ENCODE data around the gene CHMP4A. TPM values are rescaled to one million over a fixed set of nuclear protein-coding genes. Genes with fewer than 3 reads are reported as not detected.

The CHMP4A gene
- total RNA-seq, 2 experiments from 2014 or later: 92.9 to 97.9 TPM

DNA sequence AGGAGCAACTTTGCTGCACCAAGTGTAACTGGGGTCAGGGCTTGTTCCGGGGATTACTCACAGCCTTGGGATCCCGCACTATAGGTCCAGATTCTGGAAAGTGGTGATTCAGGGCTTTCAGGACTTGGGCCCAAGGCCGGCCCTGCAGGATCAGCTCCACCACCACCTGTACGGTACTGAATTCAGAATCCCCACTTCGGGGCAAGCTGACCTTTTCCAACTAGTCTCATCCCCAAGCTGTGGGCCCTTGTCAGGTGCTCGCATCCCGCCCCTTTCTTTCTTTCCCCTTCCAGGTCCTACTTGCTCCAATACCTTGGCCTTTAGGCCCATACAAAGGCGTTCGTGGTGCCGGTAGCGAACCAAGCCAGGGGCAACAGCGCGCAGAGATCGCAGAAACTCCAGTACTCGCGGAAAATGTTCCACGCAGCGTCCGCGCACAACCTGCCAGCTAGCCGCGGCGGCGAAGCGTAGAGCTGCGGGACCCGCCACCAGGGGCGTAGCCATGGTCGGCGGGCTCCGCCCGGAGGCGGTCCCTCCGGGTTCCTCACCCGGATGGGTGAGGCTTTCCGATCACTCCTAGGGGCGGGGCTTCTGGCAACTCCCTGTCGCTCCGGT is 28.6 kb upstream of the CHMP4A start:
- POLR2A ChIA-PET: interaction anchor here (0.7 to 7.8 kb wide), 50 partner anchors 8 to 200 kb away, joined by 3 to 127 read pairs (median 8); partner anchors contain the start of genes CBLN3, CHMP4A, CIDEB and DCAF11
- Mint-ChIP-seq H3K4me1 (peaks cover 61% of the 10 kb centered on the region), H3K27ac (peak overlapping the region; percentile 96), H3K27me3 (no peaks in the 10 kb centered on the region), H3K9me3 (no peaks in the 10 kb centered on the region), H3K36me3 (ENCODE audit: low read depth) (peaks cover 50% of the 10 kb centered on the region), H3K4me3 (peak overlapping the region; percentile 89)
- CTCF ChIA-PET: interaction anchor here (0.7 to 9.2 kb wide), 39 partner anchors 9 to 195 kb away, joined by 3 to 213 read pairs (median 11); partner anchors contain the start of genes CHMP4A, CIDEB, DCAF11 and DHRS1
- peak; percentile 94 for DNase-seq

DNA sequence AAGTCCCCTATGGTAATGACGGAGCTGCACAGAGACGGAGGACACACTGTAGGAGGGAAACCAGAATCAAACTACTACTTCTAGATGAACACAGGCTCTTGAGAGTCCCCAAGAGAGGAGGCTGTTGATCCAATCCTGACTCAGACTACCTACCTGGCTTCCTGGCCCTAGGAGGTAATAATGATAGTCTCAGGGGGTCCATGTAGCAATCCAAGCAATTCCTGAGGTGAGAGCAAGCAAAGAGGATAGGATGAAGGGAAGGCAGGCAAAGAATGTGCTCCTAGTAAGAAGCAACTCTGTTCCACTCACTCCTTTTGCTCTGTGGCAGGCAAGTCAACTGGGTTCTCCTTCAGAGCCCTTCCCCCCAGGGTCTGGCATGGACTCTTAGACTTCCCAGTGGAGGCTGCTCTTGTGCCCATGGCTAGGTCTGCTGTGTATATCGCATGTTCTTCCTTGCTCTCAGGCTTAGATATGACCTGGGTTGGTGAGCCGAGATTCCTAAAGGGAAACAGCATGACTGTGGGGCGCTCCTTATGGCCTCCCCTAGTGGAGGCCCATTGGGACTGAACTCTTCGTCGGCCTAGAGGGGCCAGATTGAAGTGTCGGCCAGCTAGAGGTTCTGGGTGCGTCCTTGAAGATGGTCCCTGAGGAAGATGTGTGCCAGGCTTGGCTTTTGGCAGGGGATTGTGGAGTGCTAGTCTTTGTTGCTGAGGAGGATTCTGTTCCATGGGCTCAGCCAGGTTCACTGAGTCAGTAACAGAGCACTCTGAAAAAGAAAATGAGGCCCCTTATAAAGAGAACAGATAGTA is 27.0 kb upstream of the CHMP4A start:
- Mint-ChIP-seq H3K36me3 (ENCODE audit: low read depth) (peaks cover 65% of the 10 kb centered on the region), H3K4me1 (peaks cover 71% of the 10 kb centered on the region), H3K4me3 (peak overlapping the region; percentile 89), H3K27me3 (no peaks in the 10 kb centered on the region), H3K27ac (peak overlapping the region; percentile 56), H3K9me3 (no peaks in the 10 kb centered on the region)
- DNase-seq: no peak
- CTCF ChIA-PET: interaction anchor here (2.8 to 4.7 kb wide), 2 partner anchors 7 to 191 kb away, joined by 18 to 56 read pairs; partner anchors contain the start of genes GMPR2 and NEDD8
- POLR2A ChIA-PET: interaction anchor here (2.4 to 9.7 kb wide), 10 partner anchors 11 to 191 kb away, joined by 8 to 136 read pairs (median 32); partner anchors contain the start of genes CBLN3, CHMP4A, CIDEB and DHRS1

DNA sequence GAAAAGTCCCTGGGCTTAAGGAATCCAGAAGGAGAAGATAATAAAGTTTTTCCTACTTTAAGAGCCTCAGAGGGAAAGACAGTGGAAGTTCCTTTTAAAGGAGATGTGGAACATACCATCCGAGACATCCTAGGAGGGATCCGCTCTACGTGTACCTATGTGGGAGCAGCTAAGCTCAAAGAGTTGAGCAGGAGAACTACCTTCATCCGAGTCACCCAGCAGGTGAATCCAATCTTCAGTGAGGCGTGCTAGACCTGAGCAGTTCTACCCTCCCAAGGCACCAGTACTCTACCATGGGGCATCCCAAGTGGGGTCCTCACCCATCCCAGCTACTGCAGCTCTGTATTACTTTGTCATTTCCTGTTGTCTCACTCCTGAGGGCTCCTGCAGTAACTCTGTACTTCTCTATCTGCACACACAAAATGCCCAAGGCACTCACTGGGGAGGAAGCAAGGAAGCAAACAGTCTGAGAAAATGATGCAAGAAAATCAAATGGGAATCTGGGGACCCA is 25.3 kb upstream of the CHMP4A start:
- H3K36me3 Mint-ChIP-seq (ENCODE audit: low read depth): peaks cover 78% of the 10 kb centered on the region
- no peak overlapping the region for H3K4me3 Mint-ChIP-seq

DNA sequence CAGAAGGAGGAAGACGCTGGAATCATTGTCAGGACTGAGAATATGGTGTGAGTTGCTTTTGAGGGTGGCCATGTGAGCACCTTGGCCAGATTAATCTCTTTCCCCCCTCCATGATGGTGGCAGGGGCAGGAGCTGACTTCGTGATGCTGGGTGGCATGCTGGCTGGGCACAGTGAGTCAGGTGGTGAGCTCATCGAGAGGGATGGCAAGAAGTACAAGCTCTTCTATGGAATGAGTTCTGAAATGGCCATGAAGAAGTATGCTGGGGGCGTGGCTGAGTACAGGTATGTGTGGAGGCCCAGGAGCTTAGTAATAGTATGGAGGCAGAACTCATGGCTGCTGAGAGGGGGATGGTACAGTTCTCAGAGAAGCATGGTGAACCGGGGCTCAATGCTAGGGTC is 24.8 kb upstream of the CHMP4A start:
- Mint-ChIP-seq H3K4me3 (no peak overlapping the region), H3K4me1 (peaks cover 77% of the 10 kb centered on the region), H3K27me3 (no peaks in the 10 kb centered on the region), H3K27ac (no peak overlapping the region), H3K9me3 (no peaks in the 10 kb centered on the region), H3K36me3 (ENCODE audit: low read depth) (peaks cover 79% of the 10 kb centered on the region)
- CTCF ChIA-PET: interaction anchor here (1.0 to 1.6 kb wide), 5 partner anchors 25 to 193 kb away, joined by 3 to 7 read pairs (median 4); partner anchors contain the start of genes CHMP4A, CIDEB and RABGGTA
- DNase-seq: no peak
- POLR2A ChIA-PET: interaction anchor here (0.7 to 9.7 kb wide), 9 partner anchors 9 to 192 kb away, joined by 3 to 136 read pairs (median 5); partner anchors contain the start of genes CHMP4A, DHRS1, IRF9 and KHNYN

More for the DNA sequence above, 25.3 kb upstream of the CHMP4A start:
- POLR2A ChIA-PET: interaction anchor here (0.9 to 9.7 kb wide), 8 partner anchors 9 to 192 kb away, joined by 3 to 136 read pairs (median 5); partner anchors contain the start of genes CHMP4A, DHRS1, IRF9 and KHNYN
- CTCF ChIA-PET: interaction anchor here (1.0 to 1.6 kb wide), 5 partner anchors 25 to 193 kb away, joined by 3 to 7 read pairs (median 4); partner anchors contain the start of genes CHMP4A, CIDEB and RABGGTA
- Mint-ChIP-seq H3K4me1 (peaks cover 79% of the 10 kb centered on the region), H3K9me3 (no peaks in the 10 kb centered on the region), H3K27ac (peak overlapping the region; percentile 6), H3K27me3 (no peaks in the 10 kb centered on the region)
- DNase-seq: no peak

DNA sequence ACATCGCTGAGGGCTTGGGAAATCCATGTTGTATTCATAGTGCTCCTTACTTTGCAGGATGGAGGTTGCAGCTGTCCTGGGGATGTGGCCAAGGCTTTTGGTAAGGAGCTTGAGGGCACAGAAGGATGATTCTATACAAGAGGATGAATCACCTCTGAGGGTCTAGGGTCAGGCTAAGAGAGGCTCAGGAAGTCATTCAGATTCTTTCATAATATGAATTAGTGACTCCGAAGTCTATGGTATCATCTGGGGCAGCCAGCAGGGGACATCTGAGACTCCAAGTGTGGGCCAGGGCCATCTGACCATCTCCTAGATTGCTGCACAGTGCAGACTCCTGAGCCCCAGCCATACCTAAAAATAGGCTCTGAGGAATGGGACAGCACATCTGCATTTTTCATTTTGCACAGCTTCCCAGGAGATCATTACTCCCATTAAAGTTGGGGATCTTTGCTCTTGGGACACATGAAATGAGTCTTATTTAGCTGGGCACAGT is 24.2 kb upstream of the CHMP4A start:
- ChIA-PET CTCF (interaction anchor here (1.0 to 1.6 kb wide), 5 partner anchors 24 to 194 kb away, joined by 3 to 7 read pairs (median 4); partner anchors contain the start of genes CHMP4A, CIDEB and RABGGTA), POLR2A (interaction anchor here (0.7 to 9.7 kb wide), 10 partner anchors 10 to 96 kb away, joined by 3 to 136 read pairs (median 4); partner anchors contain the start of genes CHMP4A, DHRS1, IRF9 and LTB4R)
- Mint-ChIP-seq H3K4me3 (no peak overlapping the region), H3K9me3 (no peaks in the 10 kb centered on the region), H3K27me3 (no peaks in the 10 kb centered on the region), H3K27ac (no peak overlapping the region), H3K4me1 (peaks cover 75% of the 10 kb centered on the region), H3K36me3 (ENCODE audit: low read depth) (peaks cover 79% of the 10 kb centered on the region)
- no peak for DNase-seq

DNA sequence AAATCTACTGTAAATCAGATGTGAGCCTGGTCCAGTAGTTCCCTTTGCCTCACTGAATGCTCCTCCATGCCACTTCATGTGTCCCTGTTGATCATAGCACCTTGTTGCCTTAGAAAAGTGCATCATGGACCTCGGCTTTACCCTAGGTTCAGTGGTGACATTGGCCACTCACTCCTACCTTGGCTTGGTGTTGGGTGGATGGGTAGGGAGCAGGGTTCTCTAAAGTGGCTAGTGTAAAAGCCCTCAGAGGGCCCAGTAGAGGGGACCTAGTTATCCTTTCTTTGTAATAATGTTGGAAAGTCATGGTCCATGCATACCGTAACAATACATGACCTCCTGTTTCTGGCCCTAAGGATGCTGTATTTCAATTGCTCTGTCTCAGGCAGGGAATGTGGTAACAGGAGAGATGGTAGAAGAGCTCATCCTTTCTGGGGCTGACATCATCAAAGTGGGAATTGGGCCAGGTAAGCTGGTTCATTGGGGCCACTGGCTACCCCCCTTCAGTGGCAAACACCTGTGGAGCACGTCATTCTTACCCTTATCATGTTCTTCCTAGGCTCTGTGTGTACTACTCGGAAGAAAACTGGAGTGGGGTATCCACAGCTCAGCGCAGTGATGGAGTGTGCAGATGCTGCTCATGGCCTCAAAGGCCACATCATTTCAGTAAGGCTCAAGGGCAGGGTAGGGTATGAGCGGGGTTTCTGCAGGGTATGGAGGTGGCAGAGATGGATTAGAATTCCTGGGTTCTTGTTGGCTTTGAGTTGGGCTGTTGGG is 23.6 kb upstream of the CHMP4A start:
- POLR2A ChIA-PET: interaction anchor here (1.1 to 9.7 kb wide), 4 partner anchors 23 to 96 kb away, joined by 3 to 136 read pairs (median 8); partner anchors contain the start of genes CHMP4A, IRF9 and MDP1

DNA sequence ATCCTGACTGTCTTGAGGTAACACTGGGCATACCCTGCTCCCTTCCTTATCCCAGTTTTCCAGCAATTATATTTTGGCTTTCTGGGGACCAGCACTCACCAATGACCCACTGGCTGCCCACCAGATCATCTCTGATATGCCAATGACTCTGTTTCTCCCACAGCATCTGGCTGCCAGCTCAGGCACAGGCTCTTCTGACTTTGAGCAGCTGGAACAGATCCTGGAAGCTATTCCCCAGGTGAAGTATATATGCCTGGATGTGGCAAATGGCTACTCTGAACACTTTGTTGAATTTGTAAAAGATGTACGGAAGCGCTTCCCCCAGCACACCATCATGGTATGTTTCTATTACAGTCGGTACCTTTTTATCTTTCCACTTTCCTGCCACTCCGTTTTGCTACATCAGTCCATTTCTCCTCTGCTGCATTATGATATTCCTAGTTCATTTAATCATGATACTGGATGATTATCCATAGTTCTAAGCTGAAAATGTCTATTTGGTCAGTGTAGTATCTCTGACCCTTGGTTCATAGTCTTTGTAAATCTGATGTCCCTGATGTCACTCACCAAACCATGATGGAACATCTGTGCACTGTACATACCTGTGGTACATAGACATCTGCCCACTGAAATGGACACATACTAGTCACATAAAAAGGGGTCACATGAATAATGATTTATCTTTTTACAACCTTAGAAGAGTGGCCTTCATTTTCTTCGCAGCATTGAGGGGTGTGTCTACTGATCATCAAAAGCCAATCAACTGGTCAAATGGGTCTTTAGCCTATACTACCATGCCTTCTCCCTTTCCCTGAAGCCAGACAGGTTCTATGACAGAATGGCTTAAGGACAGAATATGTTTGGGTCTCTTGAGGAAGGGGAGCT is 22.8 kb upstream of the CHMP4A start:
- Mint-ChIP-seq H3K27ac (peak overlapping the region; percentile 74), H3K4me1 (peaks cover 78% of the 10 kb centered on the region), H3K27me3 (no peaks in the 10 kb centered on the region), H3K4me3 (no peak overlapping the region), H3K36me3 (ENCODE audit: low read depth) (peaks cover 73% of the 10 kb centered on the region), H3K9me3 (no peaks in the 10 kb centered on the region)
- DNase-seq: no peak
- ChIA-PET CTCF (interaction anchor here (0.9 to 3.8 kb wide), 9 partner anchors 16 to 196 kb away, joined by 3 to 23 read pairs (median 4); partner anchors contain the start of genes CIDEB, IPO4, IRF9 and MDP1), POLR2A (interaction anchor here (1.0 to 9.7 kb wide), 15 partner anchors 7 to 194 kb away, joined by 3 to 136 read pairs (median 5); partner anchors contain the start of genes CBLN3, CHMP4A, DCAF11 and IRF9)

More for the DNA sequence above, 23.6 kb upstream of the CHMP4A start:
- Mint-ChIP-seq H3K9me3 (no peaks in the 10 kb centered on the region), H3K4me3 (no peak overlapping the region), H3K36me3 (ENCODE audit: low read depth) (peaks cover 74% of the 10 kb centered on the region), H3K4me1 (peaks cover 75% of the 10 kb centered on the region), H3K27me3 (no peaks in the 10 kb centered on the region), H3K27ac (no peak overlapping the region)
- CTCF ChIA-PET: no interaction called here
- DNase-seq: no peak

DNA sequence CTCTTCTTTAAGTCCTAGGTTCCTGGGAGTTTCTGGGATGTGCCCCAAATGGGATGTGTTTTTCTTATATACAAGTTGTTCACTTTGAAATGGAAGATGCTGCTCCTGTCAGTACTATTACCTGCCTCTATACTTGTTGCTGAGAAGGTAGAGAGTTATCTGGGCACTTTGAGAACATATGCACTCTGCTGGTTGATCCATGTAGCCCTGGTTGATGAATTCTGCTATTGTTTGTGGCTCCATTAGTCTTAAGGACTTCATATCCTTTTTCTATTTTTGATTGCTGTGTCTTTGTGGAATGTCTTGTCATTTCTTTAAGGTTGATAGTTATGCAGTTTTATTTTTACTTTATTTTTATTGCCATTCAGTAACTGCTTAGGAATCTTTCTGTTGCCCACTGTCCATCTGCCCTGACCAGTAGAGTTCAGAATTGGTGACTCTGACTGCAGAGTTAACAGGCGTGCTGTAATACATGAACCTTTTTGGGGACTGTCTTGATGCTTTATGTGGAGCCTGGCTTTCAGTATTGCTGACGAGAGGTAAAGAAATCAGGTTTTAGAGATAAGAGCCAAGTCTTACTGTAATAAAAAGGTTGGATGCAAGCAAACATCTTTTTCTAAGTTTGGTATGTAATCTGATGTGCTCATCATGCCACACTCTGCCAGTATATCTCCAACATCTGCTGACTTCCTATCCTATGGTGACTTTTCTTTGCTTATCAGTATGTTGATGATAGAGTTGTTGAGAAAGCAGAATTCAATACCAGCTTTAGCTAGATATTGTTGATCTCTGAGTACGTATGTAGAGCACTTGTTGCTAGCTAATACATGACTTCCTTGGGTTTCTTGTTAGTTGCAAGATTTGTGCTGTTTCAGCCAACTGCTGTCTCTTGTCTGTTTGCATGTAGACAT is 21.1 kb upstream of the CHMP4A start:
- CTCF ChIA-PET: interaction anchor here (0.7 to 3.8 kb wide), 15 partner anchors 8 to 673 kb away, joined by 3 to 23 read pairs (median 5); partner anchors contain the start of genes CIDEB, IRF9, MDP1 and RABGGTA
- H3K4me1 Mint-ChIP-seq: peaks cover 70% of the 10 kb centered on the region
- H3K36me3 Mint-ChIP-seq (ENCODE audit: low read depth): peaks cover 58% of the 10 kb centered on the region

DNA sequence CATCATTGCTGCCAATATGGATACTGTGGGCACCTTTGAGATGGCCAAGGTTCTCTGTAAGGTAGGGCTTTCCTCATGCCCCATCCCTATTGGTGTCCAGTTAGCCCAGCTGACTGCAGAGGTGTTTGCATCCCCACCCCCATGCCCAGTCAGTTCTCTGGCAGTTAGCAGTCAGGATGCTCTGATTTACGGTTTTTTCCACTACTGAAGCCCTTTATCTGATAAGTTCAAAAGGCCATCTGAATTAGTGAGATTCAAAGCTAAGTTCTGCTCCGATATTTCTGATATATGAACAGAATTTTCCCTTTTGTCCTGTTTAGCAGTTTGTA is 20.2 kb upstream of the CHMP4A start:
- ChIA-PET POLR2A (interaction anchor here (0.9 to 9.7 kb wide), 11 partner anchors 9 to 199 kb away, joined by 3 to 136 read pairs (median 5); partner anchors contain the start of genes CHMP4A, DHRS1, IRF9 and MDP1), CTCF (interaction anchor here (0.7 to 3.8 kb wide), 7 partner anchors 9 to 673 kb away, joined by 4 to 23 read pairs (median 7); partner anchors contain the start of genes CIDEB, MDP1 and TINF2)
- Mint-ChIP-seq H3K27ac (peak overlapping the region; percentile 83), H3K4me1 (peaks cover 66% of the 10 kb centered on the region), H3K27me3 (no peaks in the 10 kb centered on the region), H3K9me3 (no peaks in the 10 kb centered on the region), H3K36me3 (ENCODE audit: low read depth) (peaks cover 53% of the 10 kb centered on the region), H3K4me3 (peak overlapping the region; percentile 81)
- DNase-seq: peak; percentile 36

More for the DNA sequence above, 21.1 kb upstream of the CHMP4A start:
- Mint-ChIP-seq H3K4me3 (peak overlapping the region; percentile 43), H3K27me3 (no peaks in the 10 kb centered on the region), H3K27ac (peak overlapping the region; percentile 74), H3K9me3 (no peaks in the 10 kb centered on the region)
- DNase-seq: no peak
- POLR2A ChIA-PET: interaction anchor here (0.7 to 9.7 kb wide), 24 partner anchors 8 to 199 kb away, joined by 3 to 136 read pairs (median 5); partner anchors contain the start of genes CBLN3, CHMP4A, DCAF11 and DHRS1

All from activated CD4-positive, alpha-beta memory T cell treated with anti-CD3 and anti-CD28 coated beads, Interleukin-2, amount 10 ng/mL, durations not matched to agents 7 days and 5 days (primary cell).